Measurements from ENCODE around the gene CCSER1. TPM values are rescaled to one million over a fixed set of nuclear protein-coding genes. Genes with fewer than 3 reads are reported as not detected.

Gene CCSER1
- total RNA-seq, 1 donor from 2014 or later = 1.4 TPM

DNA sequence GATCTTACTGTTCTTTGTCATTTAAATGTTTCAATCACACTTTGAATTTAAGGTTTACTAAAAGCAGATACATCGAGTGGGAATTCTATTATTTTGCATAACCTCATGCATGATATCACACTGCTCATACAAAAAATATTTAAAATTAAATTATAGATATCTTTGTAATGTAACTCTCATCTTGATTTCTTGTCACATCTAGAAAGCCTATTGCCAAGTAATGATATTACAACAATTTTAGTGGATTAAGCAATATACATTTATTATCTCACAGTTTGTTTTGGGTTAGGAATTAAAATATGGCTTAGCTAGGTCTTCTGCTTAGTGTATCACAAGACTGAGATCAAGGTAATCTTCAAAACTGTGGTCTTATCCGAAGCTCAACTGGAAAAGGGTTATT lies 865.0 kb downstream of the CCSER1 start:
- TF ChIP-seq, protein P1, sequence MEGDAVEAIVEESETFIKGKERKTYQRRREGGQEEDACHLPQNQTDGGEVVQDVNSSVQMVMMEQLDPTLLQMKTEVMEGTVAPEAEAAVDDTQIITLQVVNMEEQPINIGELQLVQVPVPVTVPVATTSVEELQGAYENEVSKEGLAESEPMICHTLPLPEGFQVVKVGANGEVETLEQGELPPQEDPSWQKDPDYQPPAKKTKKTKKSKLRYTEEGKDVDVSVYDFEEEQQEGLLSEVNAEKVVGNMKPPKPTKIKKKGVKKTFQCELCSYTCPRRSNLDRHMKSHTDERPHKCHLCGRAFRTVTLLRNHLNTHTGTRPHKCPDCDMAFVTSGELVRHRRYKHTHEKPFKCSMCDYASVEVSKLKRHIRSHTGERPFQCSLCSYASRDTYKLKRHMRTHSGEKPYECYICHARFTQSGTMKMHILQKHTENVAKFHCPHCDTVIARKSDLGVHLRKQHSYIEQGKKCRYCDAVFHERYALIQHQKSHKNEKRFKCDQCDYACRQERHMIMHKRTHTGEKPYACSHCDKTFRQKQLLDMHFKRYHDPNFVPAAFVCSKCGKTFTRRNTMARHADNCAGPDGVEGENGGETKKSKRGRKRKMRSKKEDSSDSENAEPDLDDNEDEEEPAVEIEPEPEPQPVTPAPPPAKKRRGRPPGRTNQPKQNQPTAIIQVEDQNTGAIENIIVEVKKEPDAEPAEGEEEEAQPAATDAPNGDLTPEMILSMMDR (IDR thresholded peaks at IDR 0.05; ENCODE audit: insufficient read depth, low read length, poor library complexity, severe bottlenecking) = no peak
- H3K36me3 ChIP-seq (ENCODE audit: control insufficient read depth, insufficient read depth, low read length) = no peaks in the 10 kb centered on the region
- no peak for DNase-seq (ENCODE audit: low read depth)
- no peaks in the 10 kb centered on the region for H3K27me3 ChIP-seq (ENCODE audit: control insufficient read depth, insufficient read depth, low read length)
- no peak overlapping the region for H3K4me3 ChIP-seq (ENCODE audit: low read depth, low read length)

DNA sequence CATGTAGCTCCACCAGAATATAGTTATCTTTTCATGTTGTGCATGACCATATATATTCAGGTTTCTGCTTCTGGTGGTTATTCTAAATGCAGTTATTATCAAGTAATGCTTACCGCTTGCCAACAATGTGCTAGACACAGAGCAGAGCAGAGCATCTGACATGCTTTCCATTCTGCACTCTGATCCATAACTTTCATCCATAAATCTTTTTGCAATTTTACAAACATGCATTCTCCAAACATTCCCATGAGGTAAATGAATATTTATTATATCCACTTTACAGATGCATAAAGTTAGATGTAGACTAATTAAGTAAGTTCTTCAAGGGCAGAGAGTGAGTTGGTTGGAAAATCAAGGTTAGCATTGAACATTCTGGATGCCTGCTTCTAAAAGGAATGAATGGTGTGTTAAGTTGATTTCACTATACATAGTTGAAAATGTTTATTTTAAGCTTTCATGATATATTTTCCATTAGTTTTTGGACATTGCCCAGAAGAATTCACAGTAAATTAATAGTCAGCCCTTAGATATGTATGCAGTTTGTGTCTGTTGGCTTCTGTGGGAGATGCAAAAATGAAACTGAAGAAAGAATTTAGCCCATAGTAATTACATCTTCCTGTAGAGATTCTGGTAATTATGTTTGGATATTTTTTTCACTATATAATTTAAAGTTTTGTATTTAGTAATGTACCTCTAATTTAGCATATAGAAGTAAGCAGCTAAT lies 867.8 kb downstream of the CCSER1 start:
- TF ChIP-seq, protein P1 (IDR thresholded peaks at IDR 0.05; ENCODE audit: insufficient read depth, low read length, poor library complexity, severe bottlenecking) = no peak
- Histone ChIP-seq H3K4me3 (ENCODE audit: low read depth, low read length) (no peak overlapping the region), H3K36me3 (ENCODE audit: control insufficient read depth, insufficient read depth, low read length) (no peaks in the 10 kb centered on the region), H3K27me3 (ENCODE audit: control insufficient read depth, insufficient read depth, low read length) (no peaks in the 10 kb centered on the region)
- no peak for DNase-seq (ENCODE audit: low read depth)

DNA sequence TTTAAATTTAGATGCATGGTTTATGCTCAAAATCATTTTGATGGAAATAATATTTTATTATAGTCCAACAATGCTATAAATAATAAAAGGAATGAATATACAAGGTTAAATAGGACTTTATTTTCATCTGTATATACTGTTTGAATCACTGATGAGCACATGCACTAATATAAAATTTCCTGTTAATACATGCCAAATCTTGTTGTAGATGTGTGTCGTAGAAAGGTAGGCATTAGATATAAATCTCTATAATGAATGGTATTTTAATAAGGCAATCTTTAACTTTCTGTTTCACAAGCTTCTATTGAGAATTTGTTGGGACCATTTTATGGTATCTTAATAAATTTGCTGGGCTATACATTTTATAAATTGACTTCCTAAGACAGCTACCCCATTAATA lies 868.8 kb downstream of the CCSER1 start:
- Histone ChIP-seq H3K27me3 (ENCODE audit: control insufficient read depth, insufficient read depth, low read length) (no peaks in the 10 kb centered on the region), H3K36me3 (ENCODE audit: control insufficient read depth, insufficient read depth, low read length) (no peaks in the 10 kb centered on the region), H3K4me3 (ENCODE audit: low read depth, low read length) (no peak overlapping the region)
- TF ChIP-seq, protein P1 (IDR thresholded peaks at IDR 0.05; ENCODE audit: insufficient read depth, low read length, poor library complexity, severe bottlenecking) = no peak
- DNase-seq (ENCODE audit: low read depth) = no peak

DNA sequence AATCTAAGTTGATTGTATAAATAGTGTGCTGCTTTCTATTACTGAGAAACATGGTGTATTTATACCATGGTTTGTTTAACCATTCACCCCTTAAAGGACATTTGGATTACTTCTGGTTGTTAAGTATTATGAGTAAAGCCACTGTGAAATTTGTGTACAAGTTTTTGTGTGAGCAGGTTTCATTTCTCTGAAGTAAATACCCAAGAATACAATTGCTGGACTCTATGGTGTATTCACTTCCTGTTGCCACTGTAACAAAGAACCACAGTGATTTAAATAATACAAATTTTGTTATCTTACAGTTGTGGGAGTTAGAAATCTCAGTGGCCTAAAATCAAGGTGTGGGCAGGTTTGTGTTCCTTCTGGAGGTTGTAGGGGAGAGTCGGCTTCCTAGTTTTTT lies 869.6 kb downstream of the CCSER1 start:
- Histone ChIP-seq H3K27me3 (ENCODE audit: control insufficient read depth, insufficient read depth, low read length) (no peaks in the 10 kb centered on the region), H3K36me3 (ENCODE audit: control insufficient read depth, insufficient read depth, low read length) (no peaks in the 10 kb centered on the region), H3K4me3 (ENCODE audit: low read depth, low read length) (no peak overlapping the region)
- TF ChIP-seq, protein P1 (IDR thresholded peaks at IDR 0.05; ENCODE audit: insufficient read depth, low read length, poor library complexity, severe bottlenecking) = no peak
- no peak for DNase-seq (ENCODE audit: low read depth)

DNA sequence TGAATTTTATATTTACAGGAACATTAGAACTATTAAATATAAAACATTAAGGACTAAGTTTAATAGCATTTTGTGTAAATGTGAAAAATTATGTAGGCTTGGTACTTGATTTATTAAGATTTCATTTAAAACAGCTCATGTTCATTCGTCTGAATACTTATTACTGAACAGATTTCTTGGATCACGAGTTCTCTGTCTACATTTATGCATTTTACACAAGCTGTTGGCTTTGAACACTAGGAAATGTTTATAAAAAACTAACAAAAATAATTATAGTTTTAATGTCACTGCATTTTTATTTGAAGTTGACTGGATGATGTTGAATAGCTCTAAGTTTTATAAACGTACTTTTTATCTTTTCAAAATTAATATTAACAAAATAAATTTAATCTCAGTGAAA lies 888.7 kb downstream of the CCSER1 start:
- Histone ChIP-seq H3K36me3 (ENCODE audit: control insufficient read depth, insufficient read depth, low read length) (no peaks in the 10 kb centered on the region), H3K4me3 (ENCODE audit: low read depth, low read length) (no peak overlapping the region), H3K27me3 (ENCODE audit: control insufficient read depth, insufficient read depth, low read length) (no peaks in the 10 kb centered on the region)
- TF ChIP-seq, protein P1 (IDR thresholded peaks at IDR 0.05; ENCODE audit: insufficient read depth, low read length, poor library complexity, severe bottlenecking) = no peak
- DNase-seq (ENCODE audit: low read depth) = no peak

DNA sequence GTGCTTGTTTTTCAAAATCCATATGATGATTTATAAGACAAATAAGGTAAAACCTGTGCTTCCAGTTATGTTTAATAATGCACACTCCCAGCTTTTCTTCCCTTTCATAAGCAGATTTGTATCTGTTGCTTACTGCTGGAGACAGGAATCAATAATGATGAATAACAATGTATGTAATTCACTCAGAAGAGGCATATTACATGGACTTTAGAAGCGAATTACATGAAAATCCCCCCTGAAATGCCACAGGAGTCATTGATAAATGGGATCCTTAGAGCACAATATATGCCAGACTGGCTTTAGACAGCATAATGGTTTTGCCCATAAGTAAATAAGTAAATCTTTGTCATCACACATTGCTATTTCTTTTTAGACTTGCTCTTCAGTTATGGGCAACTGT lies 892.3 kb downstream of the CCSER1 start:
- DNase-seq (ENCODE audit: low read depth) = no peak
- no peaks in the 10 kb centered on the region for H3K36me3 ChIP-seq (ENCODE audit: control insufficient read depth, insufficient read depth, low read length)
- no peaks in the 10 kb centered on the region for H3K27me3 ChIP-seq (ENCODE audit: control insufficient read depth, insufficient read depth, low read length)
- H3K4me3 ChIP-seq (ENCODE audit: low read depth, low read length) = no peak overlapping the region
- TF ChIP-seq, protein P1 (IDR thresholded peaks at IDR 0.05; ENCODE audit: insufficient read depth, low read length, poor library complexity, severe bottlenecking) = no peak

All from kidney epithelial cell (primary cell).